Pancreas (tissue), 10 donors: ENCODE results near the gene IL13. TPM values are rescaled to one million over a fixed set of nuclear protein-coding genes. Genes with fewer than 3 reads are reported as not detected.
A peak's percentile ranks its signal among the peaks of the same experiment; 100 is the strongest.

Experiments
- ATAC-seq, 4 donors: fragments of 200-7000 bp; cut with Tn5 transposase; one replicate each; pipeline versions ENCODE4 v1.8.0 to v1.9.1; 2020; ENCODE audit warnings: mild to moderate bottlenecking in 4 of 4, moderate library complexity in 4 of 4
- DNase-seq, 6 donors: peaks; one replicate each; pipeline ENCODE4 v3.0.0-alpha.2; 2020
- FAIRE-seq: peaks from 2 replicates; lab custom pipeline; 2012; peaks lifted over from hg19 to GRCh38; lab: Jason Lieb, UNC
- H3K27ac ChIP-seq, 4 donors: fragments of 200-600 bp; sonication (generic); 1 replicate in 3 of 4; 2 replicates in 1 of 4; pipeline versions ENCODE4 v1.5.0 to v1.8.0; 2020
- H3K27me3 ChIP-seq, 4 donors: fragments of 200-600 bp; one replicate each; pipeline ENCODE4 v1.8.0; 2021
- H3K36me3 ChIP-seq, 3 donors: fragments of 200-600 bp; sonication (generic) in 1 of 3; one replicate each; pipeline versions ENCODE4 v1.5.0 to v1.8.0; 2020 to 2021
- H3K4me1 ChIP-seq, 3 donors: fragments of 200-600 bp; one replicate each; pipeline ENCODE4 v1.8.0; 2021
- H3K4me3 ChIP-seq, 4 donors: fragments of 200-600 bp; sonication (generic) in 2 of 4; one replicate each; pipeline versions ENCODE4 v1.5.0 to v1.8.0; 2020 to 2021
- H3K9me3 ChIP-seq, 4 donors: fragments of 200-600 bp; one replicate each; pipeline ENCODE4 v1.8.0; 2021
- WGBS, 2 donors: extraction: QIAGEN DNeasy Blood & Tissue Kit; methylation state at CpG; one replicate each; pipeline ENCODE4 v1.1.7; 2013; 5-methylcytosine and 5-hydroxymethylcytosine counted together
- intact Hi-C, 3 donors: fragments of 100-400 bp; cut with DNase I; formaldehyde crosslinking; loops; one replicate each; pipeline versions ENCODE4 v1.11.1 to v1.14.2; 2022
- polyA plus RNA-seq, 2 donors: library from polyadenylated mRNA; stranded (reverse); fragments of 200-250 nt; gene quantifications; one replicate each; pipeline ENCODE4 v1.2.3, GENCODE V29; 2013
- total RNA-seq, 6 donors: library from RNA; stranded (reverse); fragmentation: NEBNext Ultra II Directional in 4 of 6; extraction: Animal tissue kit (Norgen Biotek cat#: 25700) in 4 of 6; gene quantifications; one replicate each; pipeline versions ENCODE4 v1.2.1 to v1.2.4, GENCODE V29; 2021 to 2023
- TF ChIP-seq, protein P1 (sequence below), 4 donors: fragments of 200-600 bp; sonication (generic) in 3 of 4; IDR thresholded peaks; one replicate each; pipeline versions ENCODE4 v1.5.0 to v1.8.0; 2021; ENCODE audit warnings: antibody characterized with exemption in 4 of 4
- donor health status: healthy with polysubstance abuse.
- donor health status: DM: no; HTN: no; CAD: no; lungs with moderate emphysema.
- donor health status: DM: no; HTN: no; CAD: no.
- donor health status: control.
- donor health status: control.
- donor health status: Bipolar disorder and iron deficiency.
- donor health status: DM: yes; HTN: yes; CAD: no.
- donor health status: DM: no; HTN: no; CAD: no.
- donor health status: DM: no; HTN: no; CAD: no.
- donor health status: DM: yes; HTN: yes; CAD: no.

IL13 gene
- total and polyA plus RNA-seq, 8 donors, result 0.07 TPM; not detected in 7

GRCh38 chr5:132644177-132644576 lies 13.8 kb upstream of the IL13 start:
- DNase-seq (no peak), ATAC-seq (no peak), FAIRE-seq (no peak)
- H3K27ac ChIP-seq, result no peak overlapping the region
- intact Hi-C loops, result no loop called here
- H3K36me3 ChIP-seq, result peaks cover 0 to 32% (median 6%) of the 10 kb centered on the region in 3 donors
- no peaks in the 10 kb centered on the region for H3K9me3 ChIP-seq
- H3K4me3 ChIP-seq, result no peak overlapping the region
- H3K4me1 ChIP-seq, result no peaks in the 10 kb centered on the region
- no peaks in the 10 kb centered on the region for H3K27me3 ChIP-seq
- TF ChIP-seq, protein P1, sequence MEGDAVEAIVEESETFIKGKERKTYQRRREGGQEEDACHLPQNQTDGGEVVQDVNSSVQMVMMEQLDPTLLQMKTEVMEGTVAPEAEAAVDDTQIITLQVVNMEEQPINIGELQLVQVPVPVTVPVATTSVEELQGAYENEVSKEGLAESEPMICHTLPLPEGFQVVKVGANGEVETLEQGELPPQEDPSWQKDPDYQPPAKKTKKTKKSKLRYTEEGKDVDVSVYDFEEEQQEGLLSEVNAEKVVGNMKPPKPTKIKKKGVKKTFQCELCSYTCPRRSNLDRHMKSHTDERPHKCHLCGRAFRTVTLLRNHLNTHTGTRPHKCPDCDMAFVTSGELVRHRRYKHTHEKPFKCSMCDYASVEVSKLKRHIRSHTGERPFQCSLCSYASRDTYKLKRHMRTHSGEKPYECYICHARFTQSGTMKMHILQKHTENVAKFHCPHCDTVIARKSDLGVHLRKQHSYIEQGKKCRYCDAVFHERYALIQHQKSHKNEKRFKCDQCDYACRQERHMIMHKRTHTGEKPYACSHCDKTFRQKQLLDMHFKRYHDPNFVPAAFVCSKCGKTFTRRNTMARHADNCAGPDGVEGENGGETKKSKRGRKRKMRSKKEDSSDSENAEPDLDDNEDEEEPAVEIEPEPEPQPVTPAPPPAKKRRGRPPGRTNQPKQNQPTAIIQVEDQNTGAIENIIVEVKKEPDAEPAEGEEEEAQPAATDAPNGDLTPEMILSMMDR (IDR thresholded peaks at IDR 0.05), result no peak

- Histone ChIP-seq H3K4me1 (no peaks in the 10 kb centered on the region), H3K9me3 (no peaks in the 10 kb centered on the region), H3K36me3 (peaks cover 0 to 15% (median 0%) of the 10 kb centered on the region in 3 donors), H3K27me3 (no peaks in the 10 kb centered on the region), H3K4me3 (no peak overlapping the region), H3K27ac (no peak overlapping the region)
- TF ChIP-seq, protein P1 (IDR thresholded peaks at IDR 0.05), result no peak
- ATAC-seq (peak; percentile 30 to 71 (median 62)), DNase-seq (no peak), FAIRE-seq (no peak)
- 49 to 55% methylated on average over 11 of the region's 11 CpGs for WGBS, 2 donors
- intact Hi-C loops, result no loop called here
These were observed 11.2 kb upstream of the IL13 start for GRCh38 chr5:132646583-132647266.

DNA sequence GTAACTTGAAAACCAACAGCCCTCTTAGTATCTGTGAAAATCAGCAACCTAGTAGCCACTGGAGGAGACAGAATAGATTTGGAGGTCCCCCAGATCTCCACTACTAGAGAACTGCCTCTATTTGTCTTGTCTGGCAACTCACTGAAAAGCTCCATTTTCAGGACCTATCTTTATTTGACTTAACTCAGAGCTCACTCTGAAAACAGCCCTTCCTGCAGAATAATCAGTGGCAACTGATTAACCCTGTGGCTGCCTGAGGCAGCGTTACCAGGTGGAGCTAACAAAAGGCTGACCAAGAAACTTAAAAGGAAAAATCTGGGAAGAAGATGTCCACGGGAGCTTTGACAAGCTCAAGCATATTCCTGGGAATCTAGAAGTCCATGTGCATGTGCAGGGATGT lies 10.5 kb upstream of the IL13 start:
- Histone ChIP-seq H3K27me3 (no peaks in the 10 kb centered on the region), H3K9me3 (no peaks in the 10 kb centered on the region), H3K4me1 (no peaks in the 10 kb centered on the region), H3K36me3 (peaks cover 0 to 7% (median 0%) of the 10 kb centered on the region in 3 donors), H3K4me3 (no peak overlapping the region), H3K27ac (no peak overlapping the region)
- WGBS, 2 donors, result 46 to 54% methylated on average over 2 of the region's 2 CpGs
- DNase-seq (no peak), FAIRE-seq (no peak), ATAC-seq (peak in 1 of 4 donors; percentile 59)
- intact Hi-C loops, result no loop called here
- TF ChIP-seq, protein P1 (IDR thresholded peaks at IDR 0.05), result no peak

- 93 to 97% methylated on average over 1 of the region's 1 CpG for WGBS, 2 donors
- TF ChIP-seq, protein P1 (IDR thresholded peaks at IDR 0.05), result no peak
These were observed 9.6 kb upstream of the IL13 start for GRCh38 chr5:132648355-132648754.

GRCh38 chr5:132651838-132652469 lies 6.0 kb upstream of the IL13 start:
- Histone ChIP-seq H3K27me3 (peaks cover 0 to 9% (median 0%) of the 10 kb centered on the region in 4 donors), H3K36me3 (no peaks in the 10 kb centered on the region), H3K4me3 (no peak overlapping the region), H3K27ac (no peak overlapping the region), H3K4me1 (no peaks in the 10 kb centered on the region), H3K9me3 (no peaks in the 10 kb centered on the region)
- DNase-seq, result no peak
- no peak for FAIRE-seq
- no peak for ATAC-seq
- intact Hi-C loops, result no loop called here
- WGBS, 2 donors, result 52 to 58% methylated on average over 4 of the region's 4 CpGs
- TF ChIP-seq, protein P1 (IDR thresholded peaks at IDR 0.05), result no peak

More at GRCh38 chr5:132648355-132648754, 9.6 kb upstream of the IL13 start:
- no peaks in the 10 kb centered on the region for H3K27me3 ChIP-seq
- no peaks in the 10 kb centered on the region for H3K36me3 ChIP-seq
- no peak for DNase-seq
- H3K4me1 ChIP-seq, result no peaks in the 10 kb centered on the region
- H3K4me3 ChIP-seq, result no peak overlapping the region
- H3K9me3 ChIP-seq, result no peaks in the 10 kb centered on the region
- ATAC-seq, result no peak
- no peak overlapping the region for H3K27ac ChIP-seq
- intact Hi-C loops, result no loop called here
- no peak for FAIRE-seq
